T-helper 22 cell (primary cell): Measurements from ENCODE around the gene C1QTNF5.

Source experiments
- DNase-seq: peaks from one replicate; pipeline ENCODE4 v3.0.0-alpha.2; 2020; ENCODE audit warnings: low read depth

The C1QTNF5 gene

GRCh38 chr11:119338318-119338890 is 2.3 kb downstream of the C1QTNF5 start:
- no peak for DNase-seq

- no peak for DNase-seq
These were observed 2.9 kb downstream of the C1QTNF5 start for GRCh38 chr11:119337581-119338317.

DNA sequence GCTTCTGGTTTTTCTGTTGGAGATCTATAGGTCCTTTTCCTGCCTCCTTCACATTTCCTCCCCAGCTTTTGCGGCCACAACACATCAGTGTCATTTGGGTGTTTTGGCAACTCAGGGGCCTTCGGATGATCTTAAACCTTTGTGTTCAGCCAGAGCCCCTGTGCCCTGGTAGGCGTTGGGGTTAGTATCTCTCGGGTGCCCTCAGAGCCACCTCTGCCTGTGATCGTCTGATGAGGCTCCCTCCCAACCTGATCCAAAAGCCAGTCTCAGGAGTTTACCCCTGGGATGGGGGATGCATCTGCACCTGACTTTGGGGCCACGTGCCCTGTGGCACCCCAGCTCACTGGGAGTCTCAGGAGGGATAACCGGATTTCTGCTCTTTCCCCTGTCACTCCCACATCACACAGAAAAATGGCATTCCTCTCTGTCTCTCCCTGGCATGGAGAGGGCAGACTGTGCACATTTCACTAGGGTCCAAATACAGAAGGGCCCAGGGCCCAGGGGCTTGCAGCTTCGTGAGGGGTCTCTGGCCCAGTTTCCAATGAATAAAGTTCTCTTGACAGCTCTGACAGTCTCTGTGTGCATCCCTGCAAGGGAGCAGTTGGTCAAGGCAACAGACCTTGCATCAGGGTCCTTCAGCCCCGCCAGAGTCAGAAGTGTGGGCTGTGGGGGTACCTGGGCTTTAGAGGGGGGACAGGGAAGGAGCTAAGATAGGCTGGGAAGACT is 3.8 kb downstream of the C1QTNF5 start:
- no peak for DNase-seq

- no peak for DNase-seq
These were observed 4.8 kb downstream of the C1QTNF5 start for GRCh38 chr11:119335655-119336543.

DNA sequence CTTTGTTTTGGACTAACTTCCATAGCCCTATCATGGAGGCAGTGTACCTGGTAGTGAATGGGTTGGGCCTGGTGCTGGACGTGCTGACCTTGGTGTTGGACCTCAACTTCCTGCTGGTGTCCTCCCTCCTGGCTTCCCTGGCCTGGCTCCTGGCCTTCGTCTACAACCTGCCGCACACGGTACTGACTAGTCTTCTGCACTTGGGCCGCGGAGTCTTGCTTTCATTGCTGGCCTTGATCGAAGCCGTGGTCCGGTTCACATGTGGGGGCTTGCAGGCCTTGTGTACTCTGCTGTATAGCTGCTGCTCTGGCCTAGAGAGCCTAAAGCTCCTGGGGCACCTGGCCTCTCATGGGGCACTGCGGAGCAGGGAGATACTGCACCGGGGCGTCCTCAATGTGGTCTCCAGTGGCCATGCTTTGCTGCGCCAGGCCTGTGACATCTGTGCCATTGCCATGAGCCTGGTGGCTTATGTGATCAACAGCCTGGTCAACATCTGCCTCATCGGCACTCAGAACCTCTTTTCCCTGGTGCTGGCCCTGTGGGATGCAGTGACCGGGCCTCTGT is 5.5 kb downstream of the C1QTNF5 start:
- DNase-seq: no peak

DNA sequence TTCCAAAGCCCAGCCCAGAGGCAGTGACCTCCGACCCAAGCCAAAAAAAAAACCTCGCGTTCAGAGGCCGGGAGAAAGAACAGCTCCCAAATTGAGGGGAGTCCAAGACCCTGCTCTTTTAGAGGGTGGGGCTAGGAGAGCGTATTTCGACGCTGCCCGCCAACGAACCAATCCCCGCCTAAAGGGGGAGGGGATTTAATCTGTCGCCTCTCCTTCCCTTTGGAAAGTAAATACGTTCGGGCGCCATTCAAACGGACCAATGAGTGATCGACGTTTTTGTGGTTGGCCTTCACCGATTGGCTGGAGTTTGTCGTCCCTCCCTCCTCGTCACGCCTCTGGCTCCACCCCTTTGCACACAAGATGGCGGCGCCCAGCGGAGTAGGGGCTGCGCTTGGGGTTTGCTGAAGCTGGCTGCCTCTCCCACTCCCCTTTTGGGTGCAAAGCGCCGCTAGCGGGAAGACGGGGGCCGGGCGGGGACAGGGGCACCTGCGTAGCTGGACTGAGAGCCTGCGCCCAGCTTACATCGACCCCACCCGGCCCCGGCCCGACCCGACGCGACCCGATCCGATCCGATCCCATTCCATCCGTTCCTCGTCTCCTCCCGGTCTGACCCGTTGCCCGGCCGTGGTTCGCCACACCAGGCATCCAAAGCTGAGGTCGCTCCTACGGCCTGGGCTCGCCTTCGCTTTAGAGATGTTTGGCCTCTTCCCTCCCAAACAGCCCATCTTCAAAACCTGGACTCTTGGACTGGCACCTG is 6.3 kb downstream of the C1QTNF5 start, which contains the start of gene RNF26:
Gene RNF26, plus strand, starts transcription at position 354 of the 757 bp plus-strand sequence. CDS start 596 bp downstream, outside the sequence.
- peak; percentile 89 for DNase-seq

DNA sequence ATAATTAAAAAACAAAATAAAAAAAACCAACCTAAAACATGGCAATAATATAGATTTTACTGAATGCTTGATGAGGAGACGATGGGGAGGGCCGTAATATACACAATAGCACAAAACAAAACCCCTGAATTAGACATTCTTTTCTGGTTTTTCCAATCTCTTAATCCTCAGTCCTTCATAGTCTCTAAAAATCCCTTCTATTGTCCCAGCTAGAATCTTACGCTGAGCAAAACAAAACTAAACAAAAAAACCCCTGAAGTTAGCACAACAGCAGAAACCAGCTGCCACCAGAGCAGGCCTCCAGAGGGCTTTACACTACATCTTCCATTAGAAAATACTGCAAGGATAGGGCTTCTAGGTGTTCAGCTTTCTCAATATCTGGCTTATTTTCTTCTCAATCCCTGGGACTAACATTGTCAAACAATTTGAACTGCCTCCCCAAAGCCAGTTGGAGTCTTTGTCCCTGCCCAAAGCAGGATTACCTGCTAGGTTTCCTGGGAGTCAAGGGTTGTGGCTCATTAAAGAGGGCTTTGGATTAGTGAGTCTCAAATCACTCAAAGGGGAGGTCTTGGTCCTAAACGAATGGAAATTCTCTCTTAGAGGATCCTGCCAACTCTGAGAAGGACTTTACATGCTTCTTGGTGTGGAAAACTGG is 8.4 kb downstream of the C1QTNF5 start:
- no peak for DNase-seq

DNA sequence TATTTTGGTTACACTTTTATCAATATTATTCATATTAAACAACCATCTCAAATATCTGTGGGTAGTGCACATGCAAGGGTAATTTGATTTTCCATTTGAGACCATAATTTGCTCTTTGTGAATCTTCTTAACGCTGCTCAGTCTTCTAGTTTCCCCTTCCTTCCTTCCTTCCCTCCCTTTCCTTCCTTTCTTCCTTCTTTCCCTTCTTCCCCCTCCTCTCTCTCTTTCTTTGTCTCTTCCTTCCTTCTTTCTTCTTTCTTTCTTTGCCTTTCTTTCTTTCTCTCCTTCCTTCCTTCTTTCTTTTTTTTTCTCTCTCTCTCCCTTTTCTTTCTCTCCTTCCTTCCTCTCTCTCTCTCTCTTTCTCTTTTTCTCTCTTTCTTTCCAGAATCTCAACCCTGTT is 10.4 kb downstream of the C1QTNF5 start:
- no peak for DNase-seq

DNA sequence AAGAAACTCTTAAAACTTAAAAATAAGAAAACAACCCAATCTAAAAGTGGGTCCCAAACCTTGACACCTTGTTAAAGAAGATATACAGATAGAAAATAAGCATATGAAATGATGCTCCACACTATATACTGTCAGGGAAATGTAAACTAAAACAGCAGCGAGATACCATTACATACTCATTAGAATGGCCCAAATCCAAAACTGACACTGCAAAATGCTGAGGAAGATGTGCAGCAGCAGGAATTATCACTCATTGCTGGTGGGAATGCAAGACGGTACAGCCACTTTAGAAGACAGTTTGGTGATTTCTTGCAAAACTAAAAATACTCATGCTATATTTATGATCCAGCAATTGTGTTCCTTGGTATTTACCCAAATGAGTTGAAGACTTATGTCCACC is 11.4 kb downstream of the C1QTNF5 start:
- no peak for DNase-seq

GRCh38 chr11:119324189-119324588 is 16.5 kb downstream of the C1QTNF5 start:
- no peak for DNase-seq

DNA sequence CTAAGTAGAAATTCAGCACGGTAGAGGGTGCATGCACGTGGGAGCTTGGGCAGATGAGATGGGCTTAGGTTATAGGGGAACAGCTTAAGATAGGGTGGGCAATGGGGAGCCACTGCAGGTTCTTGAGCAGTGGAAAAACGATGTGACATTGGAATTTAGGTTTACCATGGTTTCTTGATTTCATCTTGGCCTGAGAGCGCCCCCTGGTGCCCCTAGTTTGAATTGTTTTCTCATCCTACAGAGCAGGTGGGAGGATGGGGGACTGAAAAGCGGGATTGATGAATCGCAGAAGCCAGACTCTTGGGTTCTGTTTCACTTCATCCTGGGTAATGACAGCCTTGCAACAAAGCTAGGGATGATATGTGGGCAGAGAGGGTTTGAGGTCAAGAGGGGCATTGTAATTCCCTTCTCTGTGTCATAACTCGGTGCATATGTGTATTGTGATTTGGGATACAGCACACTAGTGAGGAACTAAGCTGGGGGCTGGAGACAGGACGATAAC is 17.1 kb downstream of the C1QTNF5 start:
- DNase-seq: peak; percentile 33

DNA sequence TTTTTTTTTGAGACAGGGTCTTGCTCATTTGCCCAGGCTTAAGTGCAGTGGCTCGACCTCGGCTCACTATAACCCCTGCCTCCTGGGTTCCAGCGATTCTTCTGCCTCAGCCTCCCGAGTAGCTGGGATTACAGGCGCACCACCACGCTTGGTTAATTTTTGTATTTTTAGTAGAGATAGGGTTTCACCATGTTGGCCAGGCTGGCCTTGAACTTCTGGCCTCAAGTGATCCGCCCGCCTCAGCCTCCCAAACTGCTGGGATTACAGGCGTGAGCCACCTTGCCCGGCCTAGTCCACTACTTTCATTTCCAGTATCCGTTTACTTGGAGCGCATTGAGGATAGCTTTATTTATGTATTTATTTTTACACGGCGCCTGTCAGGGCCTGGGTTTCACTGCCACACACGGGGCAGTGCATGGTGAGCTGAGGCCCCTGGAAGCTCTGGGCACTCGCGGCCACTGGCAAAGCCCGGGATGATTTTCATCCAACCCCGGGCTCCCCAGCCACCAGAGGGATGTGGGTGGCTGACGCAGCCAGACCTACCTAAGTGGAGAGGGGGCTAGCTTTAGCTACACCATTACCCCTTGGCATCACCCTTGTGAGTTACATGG is 17.7 kb downstream of the C1QTNF5 start:
- DNase-seq: no peak

GRCh38 chr11:119322360-119322739 is 18.3 kb downstream of the C1QTNF5 start:
- no peak for DNase-seq

DNA sequence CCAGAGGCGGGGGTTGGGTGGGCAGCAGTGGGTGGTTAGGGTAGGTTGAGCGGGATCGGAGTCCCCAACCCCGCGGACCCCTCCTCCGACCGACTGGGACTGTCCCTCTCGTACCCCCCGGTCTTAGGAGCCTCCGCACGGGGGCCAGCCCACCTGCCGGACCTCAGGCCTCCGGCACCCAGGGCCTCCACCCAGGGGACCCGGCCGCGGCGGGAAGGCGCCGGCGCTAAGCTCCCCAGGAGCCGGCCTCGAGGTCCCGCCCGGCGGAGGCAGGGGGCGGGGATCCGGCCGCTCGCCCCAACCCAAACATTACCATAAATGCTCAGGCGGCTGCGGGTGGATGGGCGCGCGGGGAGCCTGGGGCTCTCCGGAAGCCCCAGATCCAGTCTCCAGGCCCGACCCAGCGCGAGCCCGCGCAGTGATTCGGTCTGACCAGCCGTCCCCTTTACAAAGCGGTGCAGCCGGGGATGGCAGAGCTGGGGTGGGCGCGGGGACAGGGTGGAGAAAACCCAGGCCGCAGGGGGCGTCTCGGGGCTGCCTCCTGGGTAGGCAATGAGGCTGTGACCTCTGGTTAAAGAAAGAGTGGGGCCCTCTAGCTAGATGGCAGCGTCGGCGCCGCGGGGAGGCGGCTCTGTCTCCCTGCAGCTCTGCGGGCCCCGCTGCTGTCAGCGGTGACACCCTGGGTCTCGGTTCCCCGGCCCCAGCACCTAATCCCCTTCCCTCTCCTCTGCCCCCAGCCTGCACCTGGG is 19.7 kb downstream of the C1QTNF5 start:
- DNase-seq: peak; percentile 23

- no peak for DNase-seq
These were observed 20.4 kb downstream of the C1QTNF5 start for GRCh38 chr11:119320240-119320775.

DNA sequence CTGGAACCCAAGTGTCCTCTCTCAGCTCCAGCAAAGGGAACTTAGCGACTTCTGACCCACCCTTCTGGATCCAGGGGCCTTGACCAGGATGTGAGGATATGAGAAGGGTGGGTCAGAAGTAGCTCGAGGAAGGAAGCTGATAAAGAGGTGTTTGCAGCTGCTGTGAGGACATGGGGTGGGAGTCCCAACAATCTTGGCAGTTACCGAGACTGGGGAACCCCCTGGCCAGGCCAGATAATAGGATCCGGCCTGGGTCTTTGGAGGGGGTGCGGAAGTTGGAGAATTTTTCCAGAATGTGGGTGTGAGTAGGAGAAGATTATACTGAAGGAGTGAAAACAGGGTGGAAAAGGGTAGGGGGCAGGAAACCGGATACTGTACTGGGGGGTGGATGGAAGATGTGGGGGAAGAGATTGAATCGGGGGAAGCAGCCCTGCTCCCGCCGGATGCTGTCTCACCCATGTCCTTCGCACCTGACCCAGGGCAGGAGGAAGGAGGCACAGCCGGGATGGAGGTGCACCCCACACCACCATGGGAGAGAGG is 20.9 kb downstream of the C1QTNF5 start:
- no peak for DNase-seq

- no peak for DNase-seq
These were observed 21.5 kb downstream of the C1QTNF5 start for GRCh38 chr11:119319136-119319699.
